Daoy (cell line): ENCODE results near the gene EMID1. TPM values are rescaled to one million over a fixed set of nuclear protein-coding genes. Genes with fewer than 3 reads are reported as not detected.

Source experiments
- DNase-seq: peaks from one replicate; pipeline ENCODE4 v3.0.0-alpha.2; 2015; ENCODE audit warnings: low read depth
- total RNA-seq: library from RNA; depleted of rRNA; stranded (reverse); fragments of >200 nt; shearing (Covaris generic); gene quantifications from 2 replicates; pipeline ENCODE4 v1.2.3, GENCODE V29; 2014

The EMID1 gene
- total RNA-seq, 1 experiment from 2014 or later: 1.3 TPM

- DNase-seq: no peak
Observed at GRCh38 chr22:29195118-29195963, 10.4 kb upstream of the EMID1 start.

GRCh38 chr22:29195964-29196666 lies 9.6 kb upstream of the EMID1 start:
- no peak for DNase-seq

GRCh38 chr22:29197096-29197495 lies 8.6 kb upstream of the EMID1 start:
- DNase-seq: no peak

GRCh38 chr22:29198240-29198639 lies 7.5 kb upstream of the EMID1 start:
- DNase-seq: no peak

- no peak for DNase-seq
Observed at GRCh38 chr22:29199702-29200400, 5.8 kb upstream of the EMID1 start.

- DNase-seq: no peak
Observed at GRCh38 chr22:29200901-29201300, 4.8 kb upstream of the EMID1 start.

GRCh38 chr22:29201782-29202181 lies 3.9 kb upstream of the EMID1 start:
- DNase-seq: no peak

- DNase-seq: peak; percentile 92
Observed at GRCh38 chr22:29202212-29203192, 3.2 kb upstream of the EMID1 start.

GRCh38 chr22:29203488-29204454 lies 1.9 kb upstream of the EMID1 start:
- DNase-seq: no peak

- no peak for DNase-seq
Observed at GRCh38 chr22:29204455-29205183, 1.1 kb upstream of the EMID1 start.

GRCh38 chr22:29205252-29205593 lies 473 bp upstream of the EMID1 start:
- DNase-seq: no peak

GRCh38 chr22:29206372-29207242 lies 911 bp downstream of the EMID1 start:
- no peak for DNase-seq

GRCh38 chr22:29207243-29207550 lies 1.5 kb downstream of the EMID1 start:
- DNase-seq: no peak

- DNase-seq: no peak
Observed at GRCh38 chr22:29207562-29208501, 2.1 kb downstream of the EMID1 start.

- DNase-seq: no peak
Observed at GRCh38 chr22:29208502-29208862, 2.8 kb downstream of the EMID1 start.

- no peak for DNase-seq
Observed at GRCh38 chr22:29208879-29209623, 3.4 kb downstream of the EMID1 start.

GRCh38 chr22:29209624-29209929 lies 3.9 kb downstream of the EMID1 start:
- DNase-seq: no peak
